Left lung (tissue), 10 donors: ENCODE data around the gene PDGFRB. TPM values are rescaled to one million over a fixed set of nuclear protein-coding genes. Genes with fewer than 3 reads are reported as not detected.

ENCODE experiments used
- ATAC-seq: fragments of 200-7000 bp; cut with Tn5 transposase; one replicate; pipeline ENCODE4 v1.9.1; 2020; ENCODE audit warnings: moderate library complexity
- DNase-seq, 4 donors: peaks; one replicate each; pipeline ENCODE4 v3.0.0-alpha.2; 2013 to 2020
- H3K27ac ChIP-seq, 2 donors: fragments of 200-600 bp; sonication (generic) in 1 of 2; one replicate each; pipeline versions ENCODE4 v1.5.0 to v1.8.0; 2020 to 2021
- H3K27me3 ChIP-seq, 2 donors: fragments of 200-600 bp; sonication (generic) in 1 of 2; one replicate each; pipeline versions ENCODE4 v1.5.0 to v1.8.0; 2020 to 2021
- H3K36me3 ChIP-seq, 2 donors: fragments of 200-600 bp; sonication (generic) in 1 of 2; one replicate each; pipeline versions ENCODE4 v1.5.0 to v1.8.0; 2020 to 2021
- H3K4me1 ChIP-seq, 2 donors: fragments of 200-600 bp; one replicate each; pipeline ENCODE4 v1.8.0; 2021
- H3K4me3 ChIP-seq, 2 donors: fragments of 200-600 bp; sonication (generic) in 1 of 2; one replicate each; pipeline versions ENCODE4 v1.5.0 to v1.8.0; 2020 to 2021; ENCODE audit warnings: mild to moderate bottlenecking in 1 of 2
- H3K9me3 ChIP-seq, 2 donors: fragments of 200-600 bp; sonication (generic) in 1 of 2; one replicate each; pipeline versions ENCODE4 v1.5.0 to v1.8.0; 2020 to 2021
- intact Hi-C, 2 donors: fragments of 100-400 bp; cut with DNase I; formaldehyde crosslinking; loops; one replicate each; pipeline versions ENCODE4 v1.11.2 to v1.14.2; 2022
- polyA plus RNA-seq, 6 donors: library from polyadenylated mRNA; unstranded; fragments of 120-200 nt; gene quantifications; one replicate each; pipeline ENCODE4 v1.2.1, GENCODE V29; 2013; ENCODE audit not compliant: insufficient read length in 6 of 6
- total RNA-seq, 2 donors: library from RNA; stranded (reverse); fragmentation: NEBNext Ultra II Directional; extraction: Animal tissue kit (Norgen Biotek cat#: 25700); gene quantifications; one replicate each; pipeline ENCODE4 v1.2.1, GENCODE V29; 2021
- TF ChIP-seq, protein P1 (sequence below), 2 donors: fragments of 200-600 bp; sonication (generic) in 1 of 2; IDR thresholded peaks; one replicate each; pipeline versions ENCODE4 v1.5.0 to v1.8.0; 2021; ENCODE audit warnings: antibody characterized with exemption in 2 of 2
- donor health status: DM: no; HTN: yes; CAD: no.
- donor health status: DM: no; HTN: no; CAD: no.

PDGFRB gene
- total and polyA plus RNA-seq, 8 donors, result 129 to 227 (median 214) TPM

DNA sequence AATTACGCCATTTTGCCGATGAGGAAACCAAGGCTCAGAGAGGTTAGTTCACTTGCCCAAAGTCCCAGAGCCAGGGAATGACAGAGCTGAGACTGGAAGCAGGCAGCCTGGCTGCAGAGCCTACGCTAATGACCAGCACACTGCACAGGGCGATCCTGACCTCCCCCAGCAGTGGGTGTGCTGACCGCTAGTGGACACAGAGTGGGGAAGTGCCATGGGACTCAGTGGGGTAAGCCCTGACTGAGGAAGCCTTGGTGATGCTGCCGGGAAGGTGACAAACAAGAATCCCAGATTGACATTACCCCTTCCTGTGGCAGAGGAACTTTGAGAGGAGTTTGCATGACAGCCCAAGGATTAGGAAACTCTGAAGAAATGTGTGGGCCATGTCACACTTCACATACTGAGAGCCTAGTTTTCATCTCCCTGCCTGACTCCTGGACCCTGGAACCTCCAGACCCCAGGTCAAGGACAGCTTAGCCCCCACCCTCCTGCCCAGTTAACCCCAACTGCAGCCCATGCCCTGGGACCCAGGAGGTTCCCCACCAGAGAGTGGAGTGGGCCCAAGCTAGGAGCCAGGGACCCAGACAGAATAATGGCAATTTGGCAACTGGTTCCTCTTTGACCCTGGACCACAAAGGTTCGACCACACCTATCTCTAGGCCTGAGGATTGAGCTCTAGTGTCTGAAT lies 49.6 kb downstream of the PDGFRB start:
- intact Hi-C loops, result no loop called here

DNA sequence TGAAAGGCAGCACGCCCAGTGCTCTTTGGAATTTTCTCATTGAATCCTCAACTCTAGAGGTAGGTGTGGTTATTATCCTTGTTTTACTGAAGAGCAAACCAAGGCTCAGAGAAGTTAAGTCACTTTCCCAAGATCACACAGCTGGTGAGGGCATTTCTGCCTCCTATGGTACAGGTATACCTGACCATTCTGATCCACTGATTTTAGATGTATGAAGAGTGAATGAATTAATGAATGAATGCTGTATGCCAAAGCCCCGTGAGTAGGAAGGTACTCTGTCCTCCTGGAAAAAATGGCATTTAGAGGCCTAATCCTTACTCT lies 51.1 kb downstream of the PDGFRB start:
- intact Hi-C loops, result no loop called here
- ATAC-seq, result no peak
- no peaks in the 10 kb centered on the region for H3K9me3 ChIP-seq
- H3K27ac ChIP-seq, result no peak overlapping the region
- H3K4me3 ChIP-seq, result no peak overlapping the region
- no peaks in the 10 kb centered on the region for H3K36me3 ChIP-seq
- H3K4me1 ChIP-seq, result peaks cover 0 to 33% of the 10 kb centered on the region in 2 donors
- no peak for DNase-seq
- TF ChIP-seq, protein P1, sequence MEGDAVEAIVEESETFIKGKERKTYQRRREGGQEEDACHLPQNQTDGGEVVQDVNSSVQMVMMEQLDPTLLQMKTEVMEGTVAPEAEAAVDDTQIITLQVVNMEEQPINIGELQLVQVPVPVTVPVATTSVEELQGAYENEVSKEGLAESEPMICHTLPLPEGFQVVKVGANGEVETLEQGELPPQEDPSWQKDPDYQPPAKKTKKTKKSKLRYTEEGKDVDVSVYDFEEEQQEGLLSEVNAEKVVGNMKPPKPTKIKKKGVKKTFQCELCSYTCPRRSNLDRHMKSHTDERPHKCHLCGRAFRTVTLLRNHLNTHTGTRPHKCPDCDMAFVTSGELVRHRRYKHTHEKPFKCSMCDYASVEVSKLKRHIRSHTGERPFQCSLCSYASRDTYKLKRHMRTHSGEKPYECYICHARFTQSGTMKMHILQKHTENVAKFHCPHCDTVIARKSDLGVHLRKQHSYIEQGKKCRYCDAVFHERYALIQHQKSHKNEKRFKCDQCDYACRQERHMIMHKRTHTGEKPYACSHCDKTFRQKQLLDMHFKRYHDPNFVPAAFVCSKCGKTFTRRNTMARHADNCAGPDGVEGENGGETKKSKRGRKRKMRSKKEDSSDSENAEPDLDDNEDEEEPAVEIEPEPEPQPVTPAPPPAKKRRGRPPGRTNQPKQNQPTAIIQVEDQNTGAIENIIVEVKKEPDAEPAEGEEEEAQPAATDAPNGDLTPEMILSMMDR (IDR thresholded peaks at IDR 0.05), result no peak
- no peaks in the 10 kb centered on the region for H3K27me3 ChIP-seq

More for the DNA sequence above, 49.6 kb downstream of the PDGFRB start:
- Histone ChIP-seq H3K4me1 (peaks cover 0 to 33% of the 10 kb centered on the region in 2 donors), H3K27me3 (no peaks in the 10 kb centered on the region), H3K9me3 (no peaks in the 10 kb centered on the region), H3K4me3 (no peak overlapping the region), H3K27ac (no peak overlapping the region), H3K36me3 (no peaks in the 10 kb centered on the region)
- TF ChIP-seq, protein P1 (IDR thresholded peaks at IDR 0.05), result no peak
- peak; percentile 53 for ATAC-seq
- no peak for DNase-seq

DNA sequence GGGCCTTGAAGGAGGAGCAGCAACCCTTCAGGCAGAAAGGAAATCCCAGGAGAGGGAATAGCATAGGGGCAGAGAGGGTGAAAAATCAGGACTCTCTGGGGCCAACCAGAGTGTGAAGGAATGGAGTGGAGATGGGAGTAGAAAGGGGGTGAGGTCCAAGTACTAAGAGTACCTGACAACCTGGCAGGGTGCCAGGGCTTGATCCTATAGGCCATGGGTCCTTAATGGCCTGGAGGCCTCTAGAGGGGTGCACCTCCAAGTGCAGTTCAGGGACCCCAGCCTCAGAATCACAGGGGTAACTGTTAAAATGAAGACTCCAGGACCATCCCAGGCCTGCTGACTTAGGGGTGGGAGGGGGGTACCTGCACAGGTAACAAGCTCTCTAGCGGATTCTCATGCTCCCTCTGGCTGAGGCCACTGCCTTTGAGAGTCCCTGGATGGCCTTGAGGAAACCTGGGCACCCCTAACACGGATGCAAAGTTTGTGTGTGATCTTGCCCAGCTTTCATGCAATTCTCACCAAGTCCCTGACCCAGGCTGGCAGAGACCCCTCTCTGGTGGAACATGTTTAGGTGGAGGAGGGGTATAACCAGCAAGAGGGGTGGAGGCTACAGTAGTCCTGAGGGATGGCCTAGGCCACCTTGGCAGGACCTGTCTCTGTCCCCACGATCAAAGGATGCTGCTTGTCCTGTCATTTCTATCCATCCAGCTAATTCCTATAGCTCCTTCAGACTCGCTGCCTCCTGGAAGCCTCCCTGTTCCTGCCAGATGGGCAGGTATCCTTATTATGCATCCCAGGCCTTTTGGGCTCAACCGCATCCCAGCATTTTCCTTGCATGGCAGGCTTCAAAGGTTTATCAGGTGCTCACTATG lies 51.7 kb downstream of the PDGFRB start:
- no peak for ATAC-seq
- no peak overlapping the region for H3K4me3 ChIP-seq
- H3K27me3 ChIP-seq, result no peaks in the 10 kb centered on the region
- no peak for DNase-seq
- no peaks in the 10 kb centered on the region for H3K9me3 ChIP-seq
- TF ChIP-seq, protein P1 (IDR thresholded peaks at IDR 0.05), result no peak
- no peak overlapping the region for H3K27ac ChIP-seq
- no peaks in the 10 kb centered on the region for H3K36me3 ChIP-seq
- H3K4me1 ChIP-seq, result peaks cover 0 to 33% of the 10 kb centered on the region in 2 donors
- intact Hi-C loops, result no loop called here

DNA sequence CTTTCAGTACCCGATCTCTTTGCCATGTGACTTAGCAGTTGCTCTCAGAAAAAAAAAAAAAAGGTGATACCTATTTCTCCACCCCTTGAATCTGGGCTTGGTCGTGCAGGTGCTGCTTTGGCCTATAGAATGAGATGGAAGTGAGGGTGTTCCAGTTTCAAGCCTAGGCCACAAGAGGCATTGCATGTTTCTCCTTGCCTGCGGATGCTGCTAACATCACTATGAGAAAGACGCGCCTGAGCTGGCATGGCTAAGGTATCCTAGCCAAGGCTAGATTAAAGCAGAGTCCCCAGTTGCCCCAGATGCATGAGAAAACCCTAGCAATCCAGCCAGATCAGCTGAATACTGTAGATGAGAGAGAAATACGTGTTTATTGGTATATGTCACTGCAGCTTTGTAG lies 54.6 kb downstream of the PDGFRB start:
- Histone ChIP-seq H3K27ac (no peak overlapping the region), H3K27me3 (no peaks in the 10 kb centered on the region), H3K9me3 (no peaks in the 10 kb centered on the region), H3K36me3 (no peaks in the 10 kb centered on the region), H3K4me3 (no peak overlapping the region), H3K4me1 (peaks cover 0 to 18% of the 10 kb centered on the region in 2 donors)
- TF ChIP-seq, protein P1 (IDR thresholded peaks at IDR 0.05), result no peak
- ATAC-seq (no peak), DNase-seq (no peak)
- intact Hi-C loops, result no loop called here

DNA sequence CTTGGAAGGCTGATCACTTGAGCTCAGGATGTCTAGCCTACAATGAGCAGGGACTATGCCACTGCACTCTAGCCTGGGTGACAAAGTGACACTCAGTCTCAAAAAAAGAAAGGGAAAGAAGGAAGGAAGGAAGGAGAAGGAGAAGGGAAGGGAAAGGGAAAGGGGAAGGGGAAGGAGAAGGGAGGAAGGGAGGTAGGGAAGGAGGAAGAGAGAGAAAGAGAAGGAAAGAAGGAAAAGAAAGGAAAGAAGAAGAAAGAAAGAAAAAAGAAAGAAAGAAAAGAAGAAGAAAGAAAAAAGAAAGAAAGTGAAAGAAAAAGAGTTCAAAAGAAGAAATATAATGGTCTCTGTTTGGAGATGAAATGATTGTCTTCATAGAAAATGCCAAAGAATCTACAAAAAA lies 58.5 kb downstream of the PDGFRB start:
- Histone ChIP-seq H3K27ac (no peak overlapping the region), H3K4me1 (no peaks in the 10 kb centered on the region), H3K9me3 (no peaks in the 10 kb centered on the region), H3K27me3 (no peaks in the 10 kb centered on the region), H3K4me3 (no peak overlapping the region), H3K36me3 (no peaks in the 10 kb centered on the region)
- intact Hi-C loops, result no loop called here
- DNase-seq (no peak), ATAC-seq (no peak)
- TF ChIP-seq, protein P1 (IDR thresholded peaks at IDR 0.05), result no peak
